Activated CD8-positive, alpha-beta T cell treated with anti-CD3 and anti-CD28 coated beads, Interleukin-2, amount 10 ng/mL, durations not matched to agents 7 days and 5 days (primary cell): Measurements from ENCODE around the gene TBC1D3E. TPM values are rescaled to one million over a fixed set of nuclear protein-coding genes. Genes with fewer than 3 reads are reported as not detected.
"Not testable (repeated sequence)": the region's sequence is repeated elsewhere in the genome, so short reads cannot be mapped to it uniquely, and the experiment has no call there.

ENCODE experiments used
- ATAC-seq: fragments of 150-1000 bp; cut with Tn5 transposase; one replicate; pipeline ENCODE4 v1.10.0; 2021; ENCODE audit warnings: moderate library complexity
- CTCF ChIA-PET: fragments of 350-600 bp; sonication (Branson Sonifier 250); formaldehyde crosslinking; loops from one replicate; lab custom pipeline; 2021; ENCODE audit warnings: antibody characterized with exemption; lab: Charles Lee
- POLR2A ChIA-PET: fragments of 350-600 bp; sonication (Branson Sonifier 250); formaldehyde crosslinking; loops from one replicate; lab custom pipeline; 2021; ENCODE audit warnings: antibody characterized with exemption; lab: Charles Lee
- DNase-seq: peaks from one replicate; pipeline ENCODE4 v3.0.0-alpha.2; 2020
- H3K27ac Mint-ChIP-seq: one replicate; pipeline ENCODE4 v1.8.0; 2021; ENCODE audit warnings: mild to moderate bottlenecking, mixed read lengths
- H3K27me3 Mint-ChIP-seq: one replicate; pipeline ENCODE4 v1.8.0; 2021; ENCODE audit warnings: low read depth, mixed read lengths
- H3K36me3 Mint-ChIP-seq: one replicate; pipeline ENCODE4 v1.8.0; 2021; ENCODE audit warnings: low read depth, mixed read lengths
- H3K4me1 Mint-ChIP-seq: one replicate; pipeline ENCODE4 v1.8.0; 2021; ENCODE audit warnings: low read depth, mixed read lengths
- H3K4me3 Mint-ChIP-seq: one replicate; pipeline ENCODE4 v1.8.0; 2021; ENCODE audit warnings: mild to moderate bottlenecking, mixed read lengths
- H3K9me3 Mint-ChIP-seq: one replicate; pipeline ENCODE4 v1.8.0; 2022; ENCODE audit warnings: mixed read lengths; ENCODE audit not compliant: insufficient read depth
- total RNA-seq, 2 experiments: library from RNA; stranded (reverse); gene quantifications; one replicate each; pipeline ENCODE4 v1.2.3, GENCODE V29; 2021

The TBC1D3E gene
- not detected for total RNA-seq

GRCh38 chr17:38127651-38128050 is at the start of gene TBC1D3E:
TSS of gene TBC1D3E (plus strand) at chr17:38127951. CDS start at chr17:38129496, 1,545 bp downstream.
- DNase-seq, POLR2A ChIA-PET, H3K27me3 Mint-ChIP-seq, CTCF ChIA-PET, H3K9me3 Mint-ChIP-seq, H3K27ac Mint-ChIP-seq, H3K4me3 Mint-ChIP-seq, ATAC-seq, H3K36me3 Mint-ChIP-seq, H3K4me1 Mint-ChIP-seq: not testable (repeated sequence)

GRCh38 chr17:38087344-38087743 is 40.4 kb upstream of the TBC1D3E start:
- H3K36me3 Mint-ChIP-seq, H3K4me3 Mint-ChIP-seq, H3K27me3 Mint-ChIP-seq, DNase-seq, H3K9me3 Mint-ChIP-seq, H3K27ac Mint-ChIP-seq, H3K4me1 Mint-ChIP-seq, CTCF ChIA-PET, POLR2A ChIA-PET, ATAC-seq: not testable (repeated sequence)

GRCh38 chr17:38088120-38088519 is 39.6 kb upstream of the TBC1D3E start:
- ATAC-seq, H3K4me3 Mint-ChIP-seq, H3K27ac Mint-ChIP-seq, H3K27me3 Mint-ChIP-seq, POLR2A ChIA-PET, H3K9me3 Mint-ChIP-seq, H3K4me1 Mint-ChIP-seq, CTCF ChIA-PET, H3K36me3 Mint-ChIP-seq, DNase-seq: not testable (repeated sequence)

- ATAC-seq, CTCF ChIA-PET, DNase-seq, H3K36me3 Mint-ChIP-seq, H3K27ac Mint-ChIP-seq, H3K9me3 Mint-ChIP-seq, H3K27me3 Mint-ChIP-seq, POLR2A ChIA-PET, H3K4me1 Mint-ChIP-seq, H3K4me3 Mint-ChIP-seq: not testable (repeated sequence)
Measured at GRCh38 chr17:38094059-38094694, 33.6 kb upstream of the TBC1D3E start.

GRCh38 chr17:38099262-38099661 is 28.5 kb upstream of the TBC1D3E start:
- H3K36me3 Mint-ChIP-seq, ATAC-seq, POLR2A ChIA-PET, CTCF ChIA-PET, DNase-seq, H3K9me3 Mint-ChIP-seq, H3K4me1 Mint-ChIP-seq, H3K27me3 Mint-ChIP-seq, H3K4me3 Mint-ChIP-seq, H3K27ac Mint-ChIP-seq: not testable (repeated sequence)

- H3K27ac Mint-ChIP-seq, CTCF ChIA-PET, H3K4me1 Mint-ChIP-seq, H3K9me3 Mint-ChIP-seq, ATAC-seq, H3K4me3 Mint-ChIP-seq, DNase-seq, H3K27me3 Mint-ChIP-seq, H3K36me3 Mint-ChIP-seq, POLR2A ChIA-PET: not testable (repeated sequence)
Measured at GRCh38 chr17:38119829-38120228, 7.9 kb upstream of the TBC1D3E start.

- POLR2A ChIA-PET, ATAC-seq, H3K27ac Mint-ChIP-seq, H3K4me1 Mint-ChIP-seq, H3K36me3 Mint-ChIP-seq, H3K27me3 Mint-ChIP-seq, CTCF ChIA-PET, H3K4me3 Mint-ChIP-seq, H3K9me3 Mint-ChIP-seq: not testable (repeated sequence)
- peak; percentile 7 for DNase-seq
Measured at GRCh38 chr17:38134860-38135259, 7.1 kb downstream of the TBC1D3E start.

Other genes starting within 250 kb of the TBC1D3E start
- not detected for gene TBC1D3K, start 203.5 kb upstream of the TBC1D3E start, total RNA-seq
- gene TBC1D3L, start 138.9 kb upstream of the TBC1D3E start, total RNA-seq, result 10 to 100 TPM; 16.7 to 17.1 TPM
- gene TBC1D3D, start 124.0 kb upstream of the TBC1D3E start, total RNA-seq, result 1 to 10 TPM in 1 of 2 experiments, under 1 TPM in 1; 0.23 to 1.1 TPM
- under 1 TPM in 1 of 2 experiments, not detected in 1; 0.21 TPM for gene TBC1D3C, start 59.3 kb upstream of the TBC1D3E start, total RNA-seq
- not detected for gene TBC1D3, start 64.6 kb downstream of the TBC1D3E start, total RNA-seq
- gene MRPL45, start 169.2 kb downstream of the TBC1D3E start, total RNA-seq, result 10 to 100 TPM; 25.8 to 26.3 TPM
- gene GPR179, start 216.0 kb downstream of the TBC1D3E start, total RNA-seq, result under 1 TPM in 1 of 2 experiments, not detected in 1; 0.08 TPM
- gene SOCS7, start 223.9 kb downstream of the TBC1D3E start, total RNA-seq, result 10 to 100 TPM; 13.0 to 15.3 TPM